ENCODE measurements around the gene CPEB4. TPM values are rescaled to one million over a fixed set of nuclear protein-coding genes. Genes with fewer than 3 reads are reported as not detected.

The CPEB4 gene
- total and polyA plus RNA-seq, 9 of the 15 experiments (the other 6 are each of a cell fraction or from before 2014, with no cell fraction given): 7.4 to 21.3 (median 12.4) TPM

- ChIA-PET POLR2A (interaction anchor here (0.6 kb wide), 1 partner anchor 350 kb away, joined by 4 read pairs; no protein-coding TSS in a partner anchor), CTCF (ENCODE audit: low intra/inter-chr PET ratio) (no interaction called here)
- no peaks in the 10 kb centered on the region for H3K27me3 ChIP-seq (ENCODE audit: control insufficient read depth in 2 of 2, insufficient read depth in 2 of 2, low read length in 2 of 2)
- no peak for DNase-seq (ENCODE audit: extremely low read depth in 1 of 4, low spot score in 3 of 4)
- FAIRE-seq: no peak
- H3K36me3 ChIP-seq (ENCODE audit: control insufficient read depth, insufficient read depth, low read length): peaks cover 24% of the 10 kb centered on the region
- H3K4me3 ChIP-seq: no peak overlapping the region
- no peak for TF ChIP-seq TCF7L2 (IDR thresholded peaks at IDR 0.05; ENCODE audit: low read depth, low read length)
- TF ChIP-seq LARP7 (IDR thresholded peaks at IDR 0.05): no peak
- TF ChIP-seq ZEB2 (IDR thresholded peaks at IDR 0.05): no peak
- no peak for TF ChIP-seq GTF3C2 (IDR thresholded peaks at IDR 0.05; ENCODE audit: borderline replicate concordance, extremely low read depth, insufficient read length)
- no peak for TF ChIP-seq GATAD2B (IDR thresholded peaks at IDR 0.05; ENCODE audit: borderline replicate concordance)
- no peak for TF ChIP-seq SP2 (IDR thresholded peaks at IDR 0.05; ENCODE audit: extremely low read depth, low read depth, low read length, poor library complexity, severe bottlenecking)
- no peak for TF ChIP-seq THRB (CRISPR knock-in tag; conservative IDR thresholded peaks at IDR 0.05)
- no peak for TF ChIP-seq ARID3B (CRISPR knock-in tag; IDR thresholded peaks at IDR 0.05; ENCODE audit: borderline replicate concordance)
- no peak for TF ChIP-seq HNRNPK (IDR thresholded peaks at IDR 0.05; ENCODE audit: low read depth, low read length, poor library complexity, severe bottlenecking)
- no peak for TF ChIP-seq SRSF7 (optimal IDR thresholded peaks at IDR 0.05; ENCODE audit: low read depth, low read length)
- no peak for TF ChIP-seq ETV1 (tag; conservative IDR thresholded peaks at IDR 0.05; ENCODE audit: low read depth)
- TF ChIP-seq HNRNPH1 (optimal IDR thresholded peaks at IDR 0.05; ENCODE audit: low read depth, low read length): no peak
- H3K9ac ChIP-seq (ENCODE audit: insufficient read depth in 1 of 2, low read depth in 2 of 2, low read length in 2 of 2): no peak overlapping the region
- no peaks in the 10 kb centered on the region for H4K20me1 ChIP-seq (replicated peaks; ENCODE audit: control insufficient read depth, insufficient read depth, low read length)
- in situ Hi-C loops (cut with MboI): no loop called here
- no peaks in the 10 kb centered on the region for H3K9me3 ChIP-seq (replicated peaks; ENCODE audit: control insufficient read depth, insufficient read depth, low read depth, low read length)
- intact Hi-C loops (cut with micrococcal nuclease): no loop called here
- H3K79me2 ChIP-seq (ENCODE audit: control insufficient read depth, insufficient read depth, low read length): no peaks in the 10 kb centered on the region
- no peak overlapping the region for H3K4me2 ChIP-seq (ENCODE audit: insufficient read depth, low read length)
- no peak for ATAC-seq
- no peaks in the 10 kb centered on the region for H3K9me1 ChIP-seq (ENCODE audit: control insufficient read depth, insufficient read depth, low read length)
- H2AFZ ChIP-seq (ENCODE audit: low read depth, low read length): no peak overlapping the region
- no TSS peak for BruUV-seq (replicated peaks)
- H3K27ac ChIP-seq (ENCODE audit: extremely low read depth, low read depth, low read length): no peak overlapping the region
- WGBS (ENCODE audit: insufficient coverage, low coverage, missing lambda C conversion rate): 83% methylated on average over 2 of the region's 2 CpGs
- no peaks in the 10 kb centered on the region; a peak in 1 of 5 replicates for H3K4me1 ChIP-seq (replicated peaks in 1 of 2; ENCODE audit: control insufficient read depth in 2 of 2, insufficient read depth in 2 of 2, low read length in 2 of 2)
Observed at GRCh38 chr5:173960986-173961385, 72.8 kb downstream of the CPEB4 start.
